ENCODE measurements around the gene CABCOCO1. TPM values are rescaled to one million over a fixed set of nuclear protein-coding genes. Genes with fewer than 3 reads are reported as not detected.

Gene CABCOCO1
- total RNA-seq, 1 donor from 2014 or later, result not detected

GRCh38 chr10:61774031-61774430 is 111.3 kb downstream of the CABCOCO1 start:
- no peak for DNase-seq (ENCODE audit: low spot score)
- intact Hi-C loops (cut with DNase I), result no loop called here

- DNase-seq (ENCODE audit: low spot score), result no peak
- intact Hi-C loops (cut with DNase I), result no loop called here
Measured at GRCh38 chr10:61775111-61775510, 112.4 kb downstream of the CABCOCO1 start.

- intact Hi-C loops (cut with DNase I), result no loop called here
Measured at GRCh38 chr10:61776615-61777266, 114.0 kb downstream of the CABCOCO1 start.

GRCh38 chr10:61778137-61778536 is 115.4 kb downstream of the CABCOCO1 start:
- DNase-seq (ENCODE audit: low spot score), result no peak
- intact Hi-C loops (cut with DNase I), result no loop called here

More at GRCh38 chr10:61776615-61777266, 114.0 kb downstream of the CABCOCO1 start:
- DNase-seq (ENCODE audit: low spot score), result no peak

GRCh38 chr10:61779276-61779675 is 116.5 kb downstream of the CABCOCO1 start:
- no peak for DNase-seq (ENCODE audit: low spot score)
- intact Hi-C loops (cut with DNase I), result no loop called here

GRCh38 chr10:61779950-61780659 is 117.4 kb downstream of the CABCOCO1 start:
- no peak for DNase-seq (ENCODE audit: low spot score)
- intact Hi-C loops (cut with DNase I), result no loop called here

- no peak for DNase-seq (ENCODE audit: low spot score)
- intact Hi-C loops (cut with DNase I), result no loop called here
Measured at GRCh38 chr10:61780732-61781131, 118.0 kb downstream of the CABCOCO1 start.

- intact Hi-C loops (cut with DNase I), result no loop called here
Measured at GRCh38 chr10:61781969-61782403, 119.3 kb downstream of the CABCOCO1 start.

GRCh38 chr10:61784354-61785133 is 121.8 kb downstream of the CABCOCO1 start:
- intact Hi-C loops (cut with DNase I), result no loop called here
- DNase-seq (ENCODE audit: low spot score), result no peak

More at GRCh38 chr10:61781969-61782403, 119.3 kb downstream of the CABCOCO1 start:
- no peak for DNase-seq (ENCODE audit: low spot score)

- DNase-seq (ENCODE audit: low spot score), result no peak
- intact Hi-C loops (cut with DNase I), result no loop called here
Measured at GRCh38 chr10:61785473-61786105, 122.9 kb downstream of the CABCOCO1 start.

GRCh38 chr10:61786728-61787127 is 124.0 kb downstream of the CABCOCO1 start:
- intact Hi-C loops (cut with DNase I), result no loop called here

GRCh38 chr10:61787170-61787569 is 124.4 kb downstream of the CABCOCO1 start:
- intact Hi-C loops (cut with DNase I), result no loop called here
- no peak for DNase-seq (ENCODE audit: low spot score)

More at GRCh38 chr10:61786728-61787127, 124.0 kb downstream of the CABCOCO1 start:
- DNase-seq (ENCODE audit: low spot score), result no peak

GRCh38 chr10:61789031-61789430 is 126.3 kb downstream of the CABCOCO1 start:
- intact Hi-C loops (cut with DNase I), result no loop called here
- DNase-seq (ENCODE audit: low spot score), result no peak

GRCh38 chr10:61791216-61791615 is 128.5 kb downstream of the CABCOCO1 start:
- DNase-seq (ENCODE audit: low spot score), result no peak
- intact Hi-C loops (cut with DNase I), result no loop called here

- DNase-seq (ENCODE audit: low spot score), result no peak
- intact Hi-C loops (cut with DNase I), result no loop called here
Measured at GRCh38 chr10:61792097-61792716, 129.5 kb downstream of the CABCOCO1 start.

- no peak for DNase-seq (ENCODE audit: low spot score)
- intact Hi-C loops (cut with DNase I), result no loop called here
Measured at GRCh38 chr10:61792921-61793320, 130.2 kb downstream of the CABCOCO1 start.

- DNase-seq (ENCODE audit: low spot score), result no peak
Measured at GRCh38 chr10:61793760-61794703, 131.3 kb downstream of the CABCOCO1 start.

GRCh38 chr10:61795147-61795546 is 132.4 kb downstream of the CABCOCO1 start:
- DNase-seq (ENCODE audit: low spot score), result no peak
- intact Hi-C loops (cut with DNase I), result no loop called here

More at GRCh38 chr10:61793760-61794703, 131.3 kb downstream of the CABCOCO1 start:
- intact Hi-C loops (cut with DNase I), result no loop called here
